Activated T-helper 17 cell treated with anti-CD3 and anti-CD28 coated beads, Interleukin-2, amount 50 U/mL, for 72 hours (primary cell): ENCODE results near the gene LHX3. TPM values are rescaled to one million over a fixed set of nuclear protein-coding genes. Genes with fewer than 3 reads are reported as not detected.
"Not testable (repeated sequence)": the region's sequence is repeated elsewhere in the genome, so short reads cannot be mapped to it uniquely, and the experiment has no call there.

Experiments
- ATAC-seq: fragments of 150-1000 bp; cut with Tn5 transposase; replicated peaks from 2 replicates; pipeline ENCODE4 v1.10.0; 2021; ENCODE audit warnings: mild to moderate bottlenecking, moderate library complexity
- H3K27ac Mint-ChIP-seq: one replicate; pipeline ENCODE4 v1.8.0; 2022; ENCODE audit warnings: mixed read lengths
- H3K27me3 Mint-ChIP-seq: one replicate; pipeline ENCODE4 v1.8.0; 2022; ENCODE audit warnings: mixed read lengths
- H3K36me3 Mint-ChIP-seq: one replicate; pipeline ENCODE4 v1.8.0; 2022; ENCODE audit warnings: low read depth, mild to moderate bottlenecking, mixed read lengths
- H3K4me1 Mint-ChIP-seq: one replicate; pipeline ENCODE4 v1.8.0; 2022; ENCODE audit warnings: mixed read lengths
- H3K4me3 Mint-ChIP-seq: one replicate; pipeline ENCODE4 v1.8.0; 2022; ENCODE audit warnings: mild to moderate bottlenecking, mixed read lengths
- H3K9me3 Mint-ChIP-seq: one replicate; pipeline ENCODE4 v1.8.0; 2022; ENCODE audit warnings: mixed read lengths
- total RNA-seq, 2 donors: library from RNA; stranded (reverse); gene quantifications; one replicate each; pipeline ENCODE4 v1.2.3, GENCODE V29; 2022

The LHX3 gene
- total RNA-seq, 2 donors from 2014 or later: 0.16 TPM; not detected in 1

DNA sequence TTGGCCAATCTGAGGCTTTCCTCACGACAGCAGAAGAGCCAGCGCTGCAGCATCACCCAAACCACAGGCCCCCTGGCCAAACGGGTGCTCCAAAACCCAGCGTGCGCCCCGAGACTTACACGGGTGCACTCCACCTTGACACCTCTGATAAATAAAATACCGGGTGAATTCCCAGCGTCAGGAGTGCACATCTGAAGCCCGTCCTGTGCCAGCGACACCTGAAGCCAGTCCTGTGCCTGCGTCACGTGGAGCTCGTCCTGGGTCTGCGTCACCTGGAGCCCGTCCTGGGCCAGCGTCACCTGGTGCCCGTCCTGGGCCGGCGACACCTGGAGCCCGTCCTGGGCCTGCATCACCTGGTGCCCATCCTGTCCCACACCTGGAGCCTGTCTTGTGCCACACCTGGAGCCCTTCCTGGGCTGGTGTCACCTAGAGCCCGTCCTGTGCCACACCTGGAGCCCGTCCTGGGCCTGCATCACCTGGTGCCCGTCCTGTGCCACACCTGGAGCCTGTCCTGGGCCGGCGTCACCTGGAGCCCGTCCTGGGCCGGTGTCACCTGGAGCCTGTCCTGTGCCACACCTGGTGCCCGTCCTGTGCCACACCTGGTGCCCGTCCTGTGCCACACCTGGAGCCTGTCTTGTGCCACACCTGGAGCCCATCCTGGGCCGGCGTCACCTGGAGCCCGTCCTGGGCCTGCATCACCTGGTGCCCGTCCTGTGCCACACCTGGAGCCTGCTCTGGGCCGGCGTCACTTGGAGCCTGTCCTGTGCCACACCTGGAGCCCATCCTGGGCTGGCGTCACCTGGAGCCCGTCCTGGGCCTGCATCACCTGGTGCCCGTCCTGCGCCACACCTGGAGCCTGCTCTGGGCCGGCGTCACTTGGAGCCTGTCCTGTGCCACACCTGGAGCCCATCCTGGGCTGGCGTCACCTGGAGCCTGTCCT lies 31.8 kb upstream of the LHX3 start:
- H3K4me1 Mint-ChIP-seq: peaks cover 23% of the 10 kb centered on the region
- H3K36me3 Mint-ChIP-seq: peaks cover 41% of the 10 kb centered on the region
- ATAC-seq, H3K27ac Mint-ChIP-seq, H3K9me3 Mint-ChIP-seq, H3K27me3 Mint-ChIP-seq, H3K4me3 Mint-ChIP-seq: not testable (repeated sequence)

DNA sequence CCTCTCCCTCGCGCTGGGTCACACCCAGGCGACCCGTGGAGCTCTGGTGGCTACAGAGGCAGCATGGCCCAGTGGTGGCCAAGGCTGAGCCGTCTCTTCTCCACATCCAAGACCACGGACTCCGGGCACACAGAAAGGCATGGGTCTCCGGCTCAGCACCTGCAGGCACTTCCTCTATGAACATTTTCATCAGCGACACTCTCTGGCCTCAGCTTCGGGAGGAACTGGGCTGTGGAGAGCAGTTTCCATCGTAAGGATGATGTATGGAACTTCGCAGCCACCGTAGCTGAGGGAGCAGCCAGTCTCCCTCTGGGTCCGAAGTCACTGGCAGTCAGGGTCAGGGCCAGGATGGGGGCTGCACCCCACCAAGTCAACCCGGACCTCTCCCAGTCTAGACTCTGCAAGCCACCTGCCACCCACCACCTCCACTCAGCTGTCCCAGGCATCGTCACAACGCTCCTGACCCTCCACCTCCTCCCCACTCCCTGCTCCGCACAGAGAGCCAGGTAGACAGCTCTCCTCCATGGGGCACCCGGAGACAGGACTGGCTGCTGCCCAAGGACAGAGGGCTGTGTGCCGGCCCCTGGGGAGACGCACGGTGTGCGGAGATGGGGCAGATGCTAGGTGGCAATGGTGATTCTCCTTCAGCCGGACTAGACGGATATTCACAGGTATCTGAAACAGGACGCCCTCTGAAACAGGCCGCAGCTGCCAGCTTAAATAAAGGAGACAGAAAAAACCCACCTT lies 31.0 kb upstream of the LHX3 start:
- Mint-ChIP-seq H3K9me3 (no peaks in the 10 kb centered on the region), H3K4me1 (peaks cover 16% of the 10 kb centered on the region), H3K27ac (no peak overlapping the region), H3K27me3 (no peaks in the 10 kb centered on the region), H3K4me3 (no peak overlapping the region), H3K36me3 (peaks cover 45% of the 10 kb centered on the region)
- ATAC-seq: no peak

DNA sequence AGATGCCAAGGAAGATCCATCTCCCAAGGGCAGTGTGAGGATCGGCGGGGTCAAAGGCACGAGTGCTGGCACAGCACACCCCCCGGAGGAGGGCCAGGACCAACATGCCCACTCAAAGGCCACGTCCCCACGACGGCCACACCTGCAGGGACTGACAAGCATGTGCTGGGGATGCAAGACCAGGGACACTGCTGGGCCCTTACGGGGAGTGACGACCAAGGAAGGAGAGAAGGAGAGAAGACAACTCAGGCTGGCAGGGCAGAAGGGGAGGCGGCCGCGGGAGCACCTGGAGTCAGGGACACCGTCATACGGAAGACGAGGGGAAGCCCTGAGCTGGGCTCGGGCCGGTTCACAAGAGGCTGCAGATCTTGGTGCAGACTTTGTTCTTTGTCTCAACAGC lies 30.2 kb upstream of the LHX3 start:
- Mint-ChIP-seq H3K4me3 (no peak overlapping the region), H3K36me3 (peaks cover 46% of the 10 kb centered on the region), H3K9me3 (no peaks in the 10 kb centered on the region), H3K27me3 (no peaks in the 10 kb centered on the region), H3K27ac (no peak overlapping the region), H3K4me1 (peaks cover 16% of the 10 kb centered on the region)
- ATAC-seq: no peak

DNA sequence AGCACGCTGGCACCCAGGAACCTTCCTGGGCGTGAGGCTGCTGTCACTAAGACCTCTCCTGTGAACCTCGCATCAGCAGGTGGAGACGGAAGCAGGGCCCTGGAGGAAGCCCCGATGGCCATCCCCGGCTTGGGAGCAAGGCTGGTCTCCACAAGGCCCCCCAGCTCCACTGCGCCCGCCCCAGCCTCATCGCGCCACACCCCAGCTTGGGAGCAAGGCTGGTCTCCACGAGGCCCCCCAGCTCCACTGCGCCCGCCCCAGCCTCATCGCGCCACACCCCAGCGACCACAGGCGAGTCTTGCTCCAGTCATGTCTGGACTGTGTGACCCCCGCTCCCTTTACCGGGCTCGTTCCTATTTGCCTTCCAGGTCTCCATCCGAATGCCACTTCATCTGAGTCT lies 29.7 kb upstream of the LHX3 start:
- H3K27ac Mint-ChIP-seq: no peak overlapping the region
- H3K27me3 Mint-ChIP-seq: no peaks in the 10 kb centered on the region
- peaks cover 16% of the 10 kb centered on the region for H3K4me1 Mint-ChIP-seq
- peaks cover 46% of the 10 kb centered on the region for H3K36me3 Mint-ChIP-seq
- ATAC-seq: no peak
- H3K4me3 Mint-ChIP-seq: no peak overlapping the region
- H3K9me3 Mint-ChIP-seq: no peaks in the 10 kb centered on the region

DNA sequence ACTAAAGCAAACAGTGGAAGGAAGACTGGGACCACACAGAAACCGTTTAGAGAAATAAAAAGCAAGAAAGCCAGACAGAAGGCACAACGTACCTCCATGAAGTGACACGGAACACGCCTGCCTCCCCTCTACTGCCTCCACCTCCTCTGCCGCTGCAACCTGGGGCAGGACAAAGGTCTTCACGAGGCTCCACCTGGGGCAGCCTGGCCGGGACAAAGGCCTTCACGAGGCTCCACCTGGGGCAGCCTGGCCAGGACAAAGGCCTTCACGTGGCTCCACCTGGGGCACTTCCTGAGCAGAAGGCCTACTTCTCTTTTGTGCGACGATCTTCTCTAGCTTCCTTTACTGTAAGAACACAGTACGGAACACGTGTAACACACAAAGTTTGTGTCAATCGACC lies 28.9 kb upstream of the LHX3 start:
- ATAC-seq: no peak
- Mint-ChIP-seq H3K27me3 (no peaks in the 10 kb centered on the region), H3K4me3 (no peak overlapping the region), H3K27ac (peak overlapping the region; percentile 60), H3K36me3 (peaks cover 46% of the 10 kb centered on the region), H3K4me1 (peaks cover 17% of the 10 kb centered on the region), H3K9me3 (no peaks in the 10 kb centered on the region)

DNA sequence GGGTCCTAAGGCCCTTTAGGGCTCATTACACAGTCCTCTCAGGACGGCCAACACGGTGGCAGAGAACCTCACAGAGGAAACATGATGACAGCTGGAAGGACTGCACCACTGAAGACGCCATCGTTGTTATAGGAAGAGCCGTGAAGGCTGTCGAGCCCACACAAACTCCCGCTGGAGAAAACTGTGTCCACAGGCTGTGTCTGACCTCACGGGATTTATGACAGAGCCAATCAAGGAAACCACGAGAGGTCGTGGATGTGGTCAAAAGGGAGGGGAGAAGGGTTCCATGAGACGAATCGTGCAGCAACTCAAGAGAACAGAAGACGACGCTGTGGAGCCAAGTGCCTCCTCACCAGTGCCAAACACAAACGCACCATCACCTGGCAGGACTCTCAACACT lies 28.5 kb upstream of the LHX3 start:
- Mint-ChIP-seq H3K4me3 (no peak overlapping the region), H3K4me1 (peaks cover 22% of the 10 kb centered on the region), H3K27ac (peak overlapping the region; percentile 60), H3K27me3 (no peaks in the 10 kb centered on the region), H3K9me3 (no peaks in the 10 kb centered on the region), H3K36me3 (peaks cover 48% of the 10 kb centered on the region)
- no peak for ATAC-seq

- H3K27me3 Mint-ChIP-seq: no peaks in the 10 kb centered on the region
- peak overlapping the region; percentile 60 for H3K27ac Mint-ChIP-seq
- H3K4me3 Mint-ChIP-seq: no peak overlapping the region
- peaks cover 52% of the 10 kb centered on the region for H3K36me3 Mint-ChIP-seq
- ATAC-seq: no peak
- H3K9me3 Mint-ChIP-seq: no peaks in the 10 kb centered on the region
- H3K4me1 Mint-ChIP-seq: peaks cover 26% of the 10 kb centered on the region
These were observed 28.0 kb upstream of the LHX3 start for GRCh38 chr9:136232969-136233368.

DNA sequence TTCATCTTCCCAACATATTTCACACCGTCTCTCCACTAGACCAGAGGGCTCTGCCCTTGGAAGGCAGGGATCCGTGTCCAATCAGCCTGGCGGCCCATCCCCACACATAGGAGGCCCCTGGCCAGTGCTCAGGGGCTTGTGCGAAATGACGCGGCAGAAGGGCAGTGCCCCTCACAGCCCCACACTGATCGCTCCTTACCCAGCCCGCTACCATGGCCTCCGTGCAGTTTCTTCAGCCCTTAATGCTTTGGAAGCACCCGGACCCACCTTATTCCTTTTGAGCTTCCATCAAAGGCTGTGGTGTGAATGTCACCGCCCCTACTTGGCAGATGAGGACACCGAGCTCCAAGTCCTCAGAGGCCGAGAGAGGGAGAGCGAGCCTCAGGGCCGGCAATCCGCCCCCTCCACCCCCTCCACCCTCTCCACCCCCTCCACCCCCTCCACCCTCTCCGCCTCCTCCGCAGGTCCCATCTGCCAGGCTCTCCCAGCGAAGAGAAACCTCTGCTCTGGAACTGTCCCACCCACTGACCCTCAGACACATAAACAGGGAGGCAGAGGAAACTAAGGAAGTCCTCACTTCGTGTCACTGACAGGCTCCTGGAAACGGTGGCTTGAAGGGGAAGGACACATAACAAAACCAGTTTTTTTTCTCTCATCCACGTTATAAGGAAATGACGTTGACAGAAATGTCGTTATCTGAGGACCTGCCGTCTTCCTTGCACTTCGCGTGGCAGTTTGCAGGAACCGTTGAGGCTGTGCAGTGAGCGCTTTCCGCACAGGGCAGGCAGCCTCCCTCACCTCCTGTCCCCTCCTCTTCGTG lies 26.8 kb upstream of the LHX3 start:
- ATAC-seq: peak; percentile 65
- Mint-ChIP-seq H3K4me1 (peaks cover 29% of the 10 kb centered on the region), H3K9me3 (no peaks in the 10 kb centered on the region), H3K27me3 (no peaks in the 10 kb centered on the region), H3K27ac (peak overlapping the region; percentile 92), H3K36me3 (peaks cover 58% of the 10 kb centered on the region), H3K4me3 (peak overlapping the region; percentile 71)

DNA sequence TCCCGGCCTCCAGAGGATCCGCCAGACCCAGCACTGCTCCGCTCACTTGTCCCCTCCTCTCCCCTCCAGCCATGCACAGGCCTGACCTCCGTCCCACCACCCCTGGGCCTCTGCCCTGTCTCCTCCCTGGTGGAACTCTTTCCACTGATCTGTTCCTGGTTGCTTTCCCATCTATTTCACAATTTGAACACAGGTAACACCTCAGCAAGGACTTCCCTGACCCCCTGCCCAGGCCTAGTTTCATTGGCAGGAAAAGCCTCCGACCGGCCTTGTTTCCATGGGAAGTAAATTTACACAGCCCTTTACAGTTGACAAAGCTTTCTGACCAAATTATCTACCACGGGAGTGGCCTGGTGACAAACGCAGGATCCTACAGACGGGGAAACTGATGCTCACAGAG lies 25.8 kb upstream of the LHX3 start:
- H3K4me3 Mint-ChIP-seq: peak overlapping the region; percentile 71
- no peak for ATAC-seq
- H3K4me1 Mint-ChIP-seq: peaks cover 29% of the 10 kb centered on the region
- H3K27me3 Mint-ChIP-seq: no peaks in the 10 kb centered on the region
- peak overlapping the region; percentile 92 for H3K27ac Mint-ChIP-seq
- peaks cover 57% of the 10 kb centered on the region for H3K36me3 Mint-ChIP-seq
- H3K9me3 Mint-ChIP-seq: no peaks in the 10 kb centered on the region

- no peak for ATAC-seq
- no peaks in the 10 kb centered on the region for H3K27me3 Mint-ChIP-seq
- H3K4me3 Mint-ChIP-seq: no peak overlapping the region
- H3K36me3 Mint-ChIP-seq: peaks cover 60% of the 10 kb centered on the region
- peak overlapping the region; percentile 92 for H3K27ac Mint-ChIP-seq
- peaks cover 29% of the 10 kb centered on the region for H3K4me1 Mint-ChIP-seq
- no peaks in the 10 kb centered on the region for H3K9me3 Mint-ChIP-seq
These were observed 25.4 kb upstream of the LHX3 start for GRCh38 chr9:136230365-136230764.

DNA sequence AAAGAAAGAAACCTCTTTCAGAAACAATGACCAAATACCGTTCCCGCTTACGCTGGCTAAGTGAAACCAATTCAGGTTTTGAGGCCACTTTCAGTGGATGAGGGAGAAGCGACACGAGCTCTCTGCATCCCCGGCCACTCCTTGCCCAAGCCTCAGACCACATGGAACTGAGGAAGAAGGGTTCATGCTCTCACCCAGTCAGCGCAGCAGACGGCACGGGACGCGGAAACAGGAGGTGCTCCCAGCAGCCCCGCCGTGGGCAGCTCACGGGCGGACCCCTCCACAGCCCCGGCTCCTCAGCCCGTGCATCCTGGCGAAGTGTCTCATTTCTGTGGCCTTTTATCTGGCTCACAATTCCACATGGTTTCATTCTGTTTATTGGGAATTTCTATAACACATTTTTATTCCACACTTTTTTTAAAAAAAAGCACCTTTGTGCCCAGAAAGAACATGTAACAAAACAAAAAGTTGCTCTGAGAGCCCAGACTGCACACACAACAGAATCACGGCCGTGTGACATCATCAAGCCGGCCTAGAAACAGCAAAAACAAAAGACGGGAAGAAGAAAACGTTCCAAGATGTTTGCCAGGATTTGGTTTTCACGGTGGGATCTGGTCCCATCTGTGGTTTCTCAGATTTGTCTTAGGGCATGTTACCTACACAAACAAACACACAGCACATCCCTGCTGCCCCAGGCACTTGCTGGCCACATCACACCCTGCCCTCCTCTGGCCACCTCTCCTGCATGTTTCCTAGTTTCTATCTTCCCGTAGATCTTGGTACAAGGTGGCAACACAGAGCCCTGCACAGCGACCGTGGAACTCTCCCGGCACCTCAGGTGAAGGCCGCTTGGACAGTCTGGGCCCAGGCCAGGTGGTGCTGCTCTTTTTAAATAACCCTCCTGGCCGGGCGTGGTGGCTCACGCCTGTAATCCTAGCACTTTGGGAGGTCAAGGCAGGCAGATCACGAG lies 24.5 kb upstream of the LHX3 start:
- peak overlapping the region; percentile 60 for H3K4me3 Mint-ChIP-seq
- peak overlapping the region; percentile 92 for H3K27ac Mint-ChIP-seq
- no peaks in the 10 kb centered on the region for H3K9me3 Mint-ChIP-seq
- H3K36me3 Mint-ChIP-seq: peaks cover 59% of the 10 kb centered on the region
- peaks cover 29% of the 10 kb centered on the region for H3K4me1 Mint-ChIP-seq
- no peak for ATAC-seq
- H3K27me3 Mint-ChIP-seq: no peaks in the 10 kb centered on the region

DNA sequence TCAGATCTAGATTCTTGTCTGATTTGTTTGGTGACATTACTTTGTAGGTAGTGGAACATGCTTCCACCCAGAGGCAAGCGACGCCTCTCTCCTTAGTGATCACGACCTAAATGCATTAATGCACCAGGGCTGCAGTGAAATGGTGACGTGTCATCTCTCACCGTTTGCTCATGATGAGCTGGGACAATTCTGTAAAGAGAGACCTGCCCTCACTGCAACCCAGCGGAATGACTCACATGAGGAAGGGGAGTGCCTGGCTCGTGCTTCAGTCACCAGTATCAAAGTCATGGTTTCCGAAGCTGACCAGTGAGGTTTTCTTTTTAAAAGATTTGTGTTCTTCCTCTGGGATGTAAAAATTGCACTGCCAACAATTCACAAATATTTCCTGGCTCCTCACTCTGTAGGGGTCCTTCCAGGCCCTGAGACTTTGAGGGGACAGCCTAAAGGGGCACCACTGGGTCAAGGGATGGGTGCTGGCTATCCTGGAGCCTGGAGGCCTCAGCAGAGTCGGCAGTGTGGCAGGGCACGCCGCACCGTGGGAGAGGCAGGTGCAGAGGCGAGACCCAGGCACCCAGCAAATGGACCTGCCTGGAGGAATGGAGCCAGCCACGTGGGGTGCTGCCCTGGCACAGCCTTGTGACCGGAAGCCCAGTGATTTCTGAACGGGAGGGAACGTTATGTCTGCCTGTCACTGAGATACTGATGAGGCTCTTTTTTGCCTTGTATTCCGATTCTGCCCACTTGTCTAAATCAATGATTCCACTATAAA lies 23.4 kb upstream of the LHX3 start:
- H3K4me3 Mint-ChIP-seq: peak overlapping the region; percentile 60
- peak; percentile 86 for ATAC-seq
- no peaks in the 10 kb centered on the region for H3K9me3 Mint-ChIP-seq
- no peaks in the 10 kb centered on the region for H3K27me3 Mint-ChIP-seq
- peaks cover 25% of the 10 kb centered on the region for H3K4me1 Mint-ChIP-seq
- H3K36me3 Mint-ChIP-seq: peaks cover 60% of the 10 kb centered on the region
- peak overlapping the region; percentile 87 for H3K27ac Mint-ChIP-seq
